ENCODE results near the gene GADD45B.
A peak's percentile ranks its signal among the peaks of the same experiment; 100 is the strongest.

DNA sequence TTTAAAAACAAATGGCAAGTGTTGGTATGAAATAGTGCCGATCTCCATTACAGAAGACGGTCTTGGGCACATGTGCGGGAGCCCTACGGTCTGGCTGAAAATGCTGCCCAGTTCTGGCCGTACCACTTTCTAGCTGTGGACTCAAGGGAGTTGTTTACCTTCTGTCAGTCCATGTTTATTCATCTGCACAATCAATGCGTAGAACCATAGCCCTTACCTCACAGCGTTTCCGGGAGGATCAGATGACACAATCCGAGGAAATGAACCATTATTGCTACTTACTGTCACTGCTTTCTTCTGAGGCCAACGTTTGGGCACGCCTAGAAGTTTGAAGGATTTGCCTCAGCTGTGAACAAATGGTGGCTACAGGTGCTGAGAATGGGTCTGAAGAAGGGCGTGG, 31.2 kb downstream of the GADD45B start:
- TF ChIP-seq, protein P1, sequence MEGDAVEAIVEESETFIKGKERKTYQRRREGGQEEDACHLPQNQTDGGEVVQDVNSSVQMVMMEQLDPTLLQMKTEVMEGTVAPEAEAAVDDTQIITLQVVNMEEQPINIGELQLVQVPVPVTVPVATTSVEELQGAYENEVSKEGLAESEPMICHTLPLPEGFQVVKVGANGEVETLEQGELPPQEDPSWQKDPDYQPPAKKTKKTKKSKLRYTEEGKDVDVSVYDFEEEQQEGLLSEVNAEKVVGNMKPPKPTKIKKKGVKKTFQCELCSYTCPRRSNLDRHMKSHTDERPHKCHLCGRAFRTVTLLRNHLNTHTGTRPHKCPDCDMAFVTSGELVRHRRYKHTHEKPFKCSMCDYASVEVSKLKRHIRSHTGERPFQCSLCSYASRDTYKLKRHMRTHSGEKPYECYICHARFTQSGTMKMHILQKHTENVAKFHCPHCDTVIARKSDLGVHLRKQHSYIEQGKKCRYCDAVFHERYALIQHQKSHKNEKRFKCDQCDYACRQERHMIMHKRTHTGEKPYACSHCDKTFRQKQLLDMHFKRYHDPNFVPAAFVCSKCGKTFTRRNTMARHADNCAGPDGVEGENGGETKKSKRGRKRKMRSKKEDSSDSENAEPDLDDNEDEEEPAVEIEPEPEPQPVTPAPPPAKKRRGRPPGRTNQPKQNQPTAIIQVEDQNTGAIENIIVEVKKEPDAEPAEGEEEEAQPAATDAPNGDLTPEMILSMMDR (conservative IDR thresholded peaks at IDR 0.05; ENCODE audit: low read depth, low read length), result no peak
- TF ChIP-seq POLR2A (IDR thresholded peaks at IDR 0.05; ENCODE audit: low read depth, low read length), result peak; percentile 45; the same call in 1 of the 2 replicates
- no peak for TF ChIP-seq RAD21 (IDR thresholded peaks at IDR 0.05; ENCODE audit: low read length)
- TF ChIP-seq MXI1 (IDR thresholded peaks at IDR 0.05; ENCODE audit: borderline replicate concordance, low read depth, low read length), result no peak
- TF ChIP-seq, protein P2, sequence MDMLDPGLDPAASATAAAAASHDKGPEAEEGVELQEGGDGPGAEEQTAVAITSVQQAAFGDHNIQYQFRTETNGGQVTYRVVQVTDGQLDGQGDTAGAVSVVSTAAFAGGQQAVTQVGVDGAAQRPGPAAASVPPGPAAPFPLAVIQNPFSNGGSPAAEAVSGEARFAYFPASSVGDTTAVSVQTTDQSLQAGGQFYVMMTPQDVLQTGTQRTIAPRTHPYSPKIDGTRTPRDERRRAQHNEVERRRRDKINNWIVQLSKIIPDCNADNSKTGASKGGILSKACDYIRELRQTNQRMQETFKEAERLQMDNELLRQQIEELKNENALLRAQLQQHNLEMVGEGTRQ (IDR thresholded peaks at IDR 0.05; ENCODE audit: low read depth, low read length), result no peak
- no peak for TF ChIP-seq MAFK (IDR thresholded peaks at IDR 0.05; ENCODE audit: low read depth, low read length)
- TF ChIP-seq FOS (IDR thresholded peaks at IDR 0.05; ENCODE audit: low read depth, low read length), result peak; percentile 23; the same call in 1 of the 2 replicates

Data from IMR-90 (cell line).